Measurements from ENCODE around the gene HAX1.
A peak's percentile ranks its signal among the peaks of the same experiment; 100 is the strongest.
"Not testable (repeated sequence)": the region's sequence is repeated elsewhere in the genome, so short reads cannot be mapped to it uniquely, and the experiment has no call there.

HAX1 gene

DNA sequence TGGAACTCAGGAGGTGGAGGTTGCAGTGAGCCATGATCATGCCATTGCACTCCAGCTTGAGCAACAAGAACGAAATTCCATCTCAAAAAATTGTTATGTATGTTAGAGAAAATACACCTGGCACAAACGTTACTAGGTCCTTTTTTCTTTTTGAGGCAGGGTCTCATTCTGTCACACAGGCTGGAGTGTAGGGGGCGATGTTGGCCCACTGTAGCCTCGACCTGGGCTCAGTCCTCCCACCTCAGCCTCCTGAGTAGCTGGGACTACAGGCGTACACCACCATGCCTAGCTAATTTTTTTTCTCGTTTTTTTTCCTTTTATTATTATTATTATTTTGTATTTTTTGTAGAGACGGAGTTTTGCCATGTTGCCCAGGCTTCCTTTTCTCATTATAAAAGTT is 4.4 kb downstream of the HAX1 start:
- DNase-seq (ENCODE audit: low spot score) = no peak
- no peak for FAIRE-seq

- not testable (repeated sequence) for FAIRE-seq; DNase-seq (ENCODE audit: low spot score)
Measured at GRCh38 chr1:154287591-154287990, 15.2 kb downstream of the HAX1 start.

GRCh38 chr1:154288661-154289060 is 16.2 kb downstream of the HAX1 start:
- FAIRE-seq (no peak), DNase-seq (ENCODE audit: low spot score) (peak; percentile 20)

- no peak for FAIRE-seq
- DNase-seq (ENCODE audit: low spot score) = no peak
Measured at GRCh38 chr1:154290921-154291320, 18.5 kb downstream of the HAX1 start.

- DNase-seq (ENCODE audit: low spot score) (peak; percentile 41), FAIRE-seq (no peak)
Measured at GRCh38 chr1:154295408-154296235, 23.2 kb downstream of the HAX1 start.

GRCh38 chr1:154301582-154301981 is 29.2 kb downstream of the HAX1 start:
- no peak for DNase-seq (ENCODE audit: low spot score)
- FAIRE-seq = no peak

GRCh38 chr1:154304664-154305337 is 32.4 kb downstream of the HAX1 start:
- no peak for FAIRE-seq

GRCh38 chr1:154306151-154306550 is 33.7 kb downstream of the HAX1 start:
- peak; percentile 55 for DNase-seq (ENCODE audit: low spot score)

More at GRCh38 chr1:154304664-154305337, 32.4 kb downstream of the HAX1 start:
- DNase-seq (ENCODE audit: low spot score) = peak; percentile 94

GRCh38 chr1:154307670-154308270 is 35.3 kb downstream of the HAX1 start:
- not testable (repeated sequence) for DNase-seq (ENCODE audit: low spot score); FAIRE-seq

More at GRCh38 chr1:154306151-154306550, 33.7 kb downstream of the HAX1 start:
- no peak for FAIRE-seq

GRCh38 chr1:154309136-154309535 is 36.7 kb downstream of the HAX1 start:
- FAIRE-seq; DNase-seq (ENCODE audit: low spot score): not testable (repeated sequence)

DNA sequence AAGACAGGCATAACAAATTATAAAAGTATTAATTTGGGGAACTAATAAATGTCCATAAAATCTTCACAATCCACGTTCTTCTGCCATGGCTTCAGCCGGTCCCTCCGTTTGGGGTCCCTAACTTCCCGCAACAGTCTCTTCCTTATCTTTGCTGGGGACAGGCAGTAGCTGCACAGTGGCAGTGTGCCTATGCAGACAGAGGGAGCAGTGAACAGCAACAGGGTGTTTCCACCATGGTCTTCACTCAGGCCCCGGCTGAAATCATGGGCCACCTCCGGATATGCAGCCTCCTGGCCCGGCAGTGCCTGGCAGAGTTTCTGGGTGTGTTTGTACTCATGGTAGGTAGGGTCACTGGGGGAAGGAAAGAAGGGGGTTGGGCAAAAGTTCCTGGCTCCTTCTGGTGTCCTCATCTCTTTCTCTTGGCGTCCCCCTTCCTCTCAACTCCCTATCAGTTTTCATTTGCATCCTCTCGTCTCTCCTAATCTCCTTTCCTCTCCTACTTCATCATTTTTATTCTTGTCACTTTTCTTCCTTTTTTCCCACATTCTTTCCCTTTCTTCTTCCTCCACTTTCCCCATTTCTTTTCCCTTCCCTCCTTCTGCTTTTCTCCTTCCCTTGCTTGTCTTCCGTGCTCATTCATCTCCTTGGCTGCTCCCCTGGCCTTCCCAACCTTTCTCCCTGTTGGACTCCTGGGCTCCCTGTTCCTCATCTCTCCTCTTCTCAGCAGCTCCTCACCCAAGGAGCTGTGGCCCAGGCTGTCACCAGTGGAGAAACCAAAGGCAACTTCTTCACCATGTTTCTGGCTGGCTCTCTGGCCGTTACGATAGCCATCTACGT is 40.0 kb downstream of the HAX1 start:
- not testable (repeated sequence) for DNase-seq (ENCODE audit: low spot score); FAIRE-seq

- FAIRE-seq = no peak
- no peak for DNase-seq (ENCODE audit: low spot score)
Measured at GRCh38 chr1:154313066-154313356, 40.6 kb downstream of the HAX1 start.

- FAIRE-seq; DNase-seq (ENCODE audit: low spot score): not testable (repeated sequence)
Measured at GRCh38 chr1:154314226-154314625, 41.8 kb downstream of the HAX1 start.

GRCh38 chr1:154316704-154317103 is 44.3 kb downstream of the HAX1 start:
- FAIRE-seq (no peak), DNase-seq (ENCODE audit: low spot score) (no peak)

DNA sequence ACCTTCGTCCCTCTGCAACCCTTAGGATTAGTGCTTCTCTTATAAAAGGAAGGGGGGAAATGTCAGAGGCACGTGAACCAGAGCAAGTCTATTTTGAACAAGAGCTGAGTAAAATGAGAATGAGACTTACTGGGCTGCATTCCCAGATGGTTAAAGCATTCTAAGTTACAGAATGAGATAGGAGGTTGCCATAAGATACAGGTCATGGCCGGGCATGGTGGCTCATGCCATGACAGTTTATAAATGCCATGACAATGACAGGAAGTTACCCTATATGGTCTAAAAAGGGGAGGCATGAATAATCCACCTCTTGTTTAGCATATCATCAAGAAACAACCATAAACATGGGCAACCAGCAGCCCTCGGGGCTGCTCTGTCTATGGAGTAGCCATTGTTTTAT is 46.0 kb downstream of the HAX1 start:
- FAIRE-seq (no peak), DNase-seq (ENCODE audit: low spot score) (no peak)

- DNase-seq (ENCODE audit: low spot score) = no peak
- FAIRE-seq = no peak
Measured at GRCh38 chr1:154320882-154321608, 48.6 kb downstream of the HAX1 start, which contains the start of gene AQP10. TSS of gene AQP10 (plus strand) at chr1:154321093. CDS start at chr1:154321156, 63 bp downstream.

DNA sequence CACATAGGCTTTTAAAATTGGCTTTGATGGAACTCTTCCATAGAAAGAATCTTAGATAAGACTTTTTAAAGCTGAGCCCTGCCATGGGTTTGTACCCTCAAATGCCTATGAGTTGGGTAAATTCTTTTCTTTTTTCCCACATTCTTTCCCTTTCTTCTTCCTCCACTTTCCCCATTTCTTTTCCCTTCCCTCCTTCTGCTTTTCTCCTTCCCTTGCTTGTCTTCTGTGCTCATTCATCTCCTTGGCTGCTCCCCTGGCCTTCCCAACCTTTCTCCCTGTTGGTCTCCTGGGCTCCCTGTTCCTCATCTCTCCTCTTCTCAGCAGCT is 49.1 kb downstream of the HAX1 start:
- not testable (repeated sequence) for FAIRE-seq; DNase-seq (ENCODE audit: low spot score)

GRCh38 chr1:154323493-154323892 is 51.1 kb downstream of the HAX1 start:
- no peak for DNase-seq (ENCODE audit: low spot score)
- no peak for FAIRE-seq

GRCh38 chr1:154324241-154324640 is 51.8 kb downstream of the HAX1 start:
- FAIRE-seq = no peak
- DNase-seq (ENCODE audit: low spot score) = no peak

DNA sequence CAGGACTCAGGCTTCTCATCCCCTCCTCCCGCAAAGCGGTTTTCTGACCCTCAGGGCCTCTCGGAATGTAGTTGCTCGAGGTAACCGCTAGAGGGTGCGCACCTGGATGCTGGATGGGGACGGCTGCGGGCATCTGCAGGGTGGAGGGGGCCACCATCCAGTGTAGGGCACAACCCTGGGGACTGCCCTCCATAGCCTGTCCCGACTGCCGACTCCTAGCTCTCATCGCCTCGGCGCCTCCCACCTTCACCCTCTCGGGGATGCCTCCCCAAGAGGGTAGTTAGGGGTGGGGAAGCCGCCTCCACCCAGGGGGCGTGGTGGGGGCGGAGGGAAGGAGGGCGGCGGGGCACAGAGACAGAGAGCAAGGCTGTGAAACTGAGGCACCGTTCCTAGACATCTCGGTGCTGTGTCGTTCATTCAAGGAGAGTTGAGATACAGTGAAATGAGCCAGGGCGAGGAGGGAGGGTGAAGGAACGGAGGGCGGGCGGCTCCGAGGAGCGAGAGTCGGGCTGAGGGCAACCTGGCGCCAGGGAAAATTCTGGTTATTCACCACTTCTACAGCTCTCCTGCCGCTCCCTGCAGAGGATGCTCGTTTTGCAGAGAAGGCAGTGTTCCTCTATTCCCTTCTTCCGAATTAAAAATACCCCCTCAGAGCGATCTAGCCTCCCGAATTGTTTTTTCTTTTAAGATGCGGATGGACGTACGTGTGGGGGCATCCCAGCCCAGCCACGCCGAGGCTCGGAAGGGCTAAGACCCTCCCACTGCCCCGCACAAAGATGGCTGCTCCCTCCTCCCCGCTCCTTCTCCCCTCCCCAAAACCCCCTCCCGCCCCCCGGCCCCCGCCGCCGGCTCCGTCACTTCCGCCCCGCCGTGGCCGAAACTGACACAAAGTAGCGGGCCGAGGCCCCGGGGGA is 52.5 kb downstream of the HAX1 start, which contains the start of gene ATP8B2:
Gene ATP8B2 (plus strand): TSS at position 857 of the 914 bp plus-strand sequence. CDS start 2,617 bp downstream, outside the sequence.
- DNase-seq (ENCODE audit: low spot score) (peak; percentile 51), FAIRE-seq (no peak)
